ENCODE measurements around the gene TAX1BP3.
"Not testable (repeated sequence)": the region's sequence is repeated elsewhere in the genome, so short reads cannot be mapped to it uniquely, and the experiment has no call there.

The TAX1BP3 gene, protein sequence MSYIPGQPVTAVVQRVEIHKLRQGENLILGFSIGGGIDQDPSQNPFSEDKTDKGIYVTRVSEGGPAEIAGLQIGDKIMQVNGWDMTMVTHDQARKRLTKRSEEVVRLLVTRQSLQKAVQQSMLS

DNA sequence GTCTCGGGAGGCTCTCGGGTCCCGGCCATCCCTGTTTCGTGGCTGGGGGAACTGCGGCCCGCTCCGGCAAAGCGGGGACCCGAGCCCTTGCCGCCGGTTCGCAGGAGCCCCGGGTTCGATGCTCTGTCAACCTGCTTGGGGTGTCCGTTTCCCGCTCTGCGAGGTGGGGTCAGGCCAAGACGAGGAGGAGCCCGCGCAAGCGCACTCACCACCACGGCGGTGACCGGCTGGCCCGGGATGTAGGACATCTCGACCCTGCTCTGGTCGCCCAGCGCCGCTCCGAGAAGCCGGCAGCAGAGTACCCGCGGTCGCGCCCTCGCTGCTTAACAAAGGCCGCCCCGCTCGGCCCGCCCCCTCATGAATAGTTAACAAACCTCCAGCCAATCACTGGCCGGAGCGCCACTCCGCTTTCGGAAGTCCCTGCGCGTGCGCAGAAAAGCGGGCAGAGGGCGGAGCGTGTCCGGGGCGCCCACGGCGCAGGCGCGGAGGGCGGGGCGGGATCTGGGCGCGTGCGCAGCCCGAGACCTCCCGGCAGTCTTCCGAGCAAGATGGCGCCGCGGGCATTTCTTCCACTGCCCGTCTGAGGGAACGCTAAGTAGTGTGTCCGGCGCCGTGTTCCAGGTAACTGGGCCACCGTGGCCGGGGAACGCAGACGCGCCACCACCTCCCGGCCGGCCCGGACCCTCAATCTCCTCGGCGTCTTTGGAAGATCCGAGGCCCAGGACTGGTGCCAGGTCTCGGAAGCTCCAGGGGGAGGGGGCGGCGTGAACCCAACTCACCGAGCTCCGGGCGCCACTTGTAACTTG, at the start of gene TAX1BP3, which contains the start of gene EMC6:
TSS of gene TAX1BP3 (minus strand) at position 300 of the 806 bp plus-strand sequence. CDS start at position 248, 52 bp downstream.
TSS of gene EMC6 (plus strand) at position 534 of the 806 bp plus-strand sequence. CDS start 335 bp downstream, outside the sequence.
- peak; percentile 98 for DNase-seq

DNA sequence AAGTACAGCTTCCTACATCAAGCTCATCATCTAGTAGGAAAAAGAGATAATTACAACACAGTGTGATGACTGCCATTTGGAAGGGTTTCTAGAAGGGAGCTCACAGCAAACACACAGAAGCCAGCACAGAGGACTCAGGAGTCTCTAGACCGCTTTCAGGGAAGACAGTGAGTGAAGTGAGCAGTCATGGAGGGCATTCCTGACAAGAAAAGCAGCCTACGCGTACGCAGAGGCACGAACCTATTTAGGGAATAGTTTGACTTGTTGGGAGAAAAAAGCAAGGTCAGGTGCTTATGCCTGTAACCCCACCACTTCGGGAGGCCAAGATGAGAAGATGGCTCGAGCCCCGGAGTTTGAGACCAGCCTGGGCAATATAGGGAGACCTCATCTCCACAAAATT, 46.9 kb upstream of the TAX1BP3 start:
- DNase-seq = no peak

DNA sequence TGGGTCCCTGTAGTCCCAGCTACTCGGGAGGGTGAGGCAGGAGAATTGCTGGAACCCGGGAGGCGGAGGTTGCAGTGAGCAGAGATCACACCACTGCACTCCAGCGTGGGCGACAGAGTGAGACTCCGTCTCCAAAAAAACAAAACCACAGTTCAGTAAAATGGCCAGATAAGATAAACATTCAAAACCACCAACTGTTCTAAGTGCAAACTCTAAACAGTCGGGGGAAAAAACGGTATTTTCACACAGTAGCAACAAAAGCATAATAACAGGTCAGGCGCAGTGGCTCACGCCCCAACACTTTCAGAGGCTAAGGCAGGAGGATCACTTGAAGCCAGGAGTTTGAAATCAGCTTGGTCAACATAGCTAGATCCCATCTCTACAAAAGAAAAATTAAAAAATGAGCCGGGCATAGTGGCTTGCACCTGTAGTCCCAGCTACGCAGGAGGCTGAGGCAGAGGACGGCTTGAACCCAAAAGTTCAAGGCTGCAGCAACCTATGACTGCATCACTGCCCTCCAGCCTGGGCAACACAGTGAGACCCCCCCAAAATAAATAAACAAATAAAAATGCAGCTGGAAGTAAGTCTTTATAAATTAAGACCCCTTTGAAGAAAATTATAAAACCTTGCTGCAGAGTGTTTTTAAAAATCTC, 44.6 kb upstream of the TAX1BP3 start:
- no peak for DNase-seq

DNA sequence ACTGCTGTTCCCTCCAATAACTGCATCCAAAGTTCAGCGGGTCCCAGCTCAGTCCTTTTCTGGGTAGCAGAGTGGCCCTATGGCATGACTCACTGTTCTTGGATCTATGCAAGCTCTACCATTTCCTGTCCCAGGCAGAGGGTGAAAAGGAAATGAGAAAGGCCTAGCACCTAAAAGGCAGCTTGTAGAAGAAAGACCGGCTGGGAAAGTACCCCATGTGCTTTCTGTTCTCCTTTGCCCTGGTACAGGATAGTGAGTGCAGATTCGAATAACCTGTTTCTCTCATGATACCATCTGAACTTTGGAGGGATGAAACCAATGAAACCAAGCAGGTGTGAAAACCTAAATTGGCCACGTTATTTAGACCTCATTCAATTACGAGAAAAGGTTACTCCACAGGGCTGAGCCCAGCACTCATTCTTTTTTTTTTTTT, 42.6 kb upstream of the TAX1BP3 start:
- peak; percentile 73 for DNase-seq

DNA sequence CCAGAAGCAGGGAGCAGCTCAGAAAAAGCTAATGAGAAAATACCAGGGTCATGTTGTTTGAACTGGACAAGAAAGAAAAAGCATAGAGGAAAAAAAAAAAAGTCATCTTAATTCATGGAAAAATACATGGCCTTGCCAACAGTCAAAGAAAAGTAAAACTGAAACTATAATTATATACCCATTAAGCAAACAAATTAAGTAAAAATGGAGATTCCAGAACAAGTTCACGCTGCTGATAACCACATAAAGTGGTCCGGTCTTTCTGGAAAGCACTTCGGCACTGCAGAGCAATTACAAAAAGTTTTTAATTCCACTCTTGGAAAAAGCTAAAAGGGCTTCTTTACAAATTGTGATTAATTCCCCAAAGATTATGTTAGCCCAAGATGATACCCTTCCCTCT, 40.0 kb upstream of the TAX1BP3 start:
- no peak for DNase-seq

DNA sequence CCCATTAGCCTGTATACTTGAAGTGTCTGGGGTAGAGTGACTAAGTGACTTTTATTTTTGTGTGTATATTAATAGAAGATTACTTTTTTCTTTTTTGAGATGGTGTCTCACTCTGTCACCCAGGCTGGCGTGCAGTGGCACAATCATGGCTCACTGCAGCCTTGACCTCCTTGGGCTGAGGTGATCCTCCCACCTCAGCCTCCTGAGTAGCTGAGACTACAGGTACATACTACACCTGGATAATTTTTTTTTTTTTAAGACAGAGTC, 37.3 kb upstream of the TAX1BP3 start:
- DNase-seq = not testable (repeated sequence)

DNA sequence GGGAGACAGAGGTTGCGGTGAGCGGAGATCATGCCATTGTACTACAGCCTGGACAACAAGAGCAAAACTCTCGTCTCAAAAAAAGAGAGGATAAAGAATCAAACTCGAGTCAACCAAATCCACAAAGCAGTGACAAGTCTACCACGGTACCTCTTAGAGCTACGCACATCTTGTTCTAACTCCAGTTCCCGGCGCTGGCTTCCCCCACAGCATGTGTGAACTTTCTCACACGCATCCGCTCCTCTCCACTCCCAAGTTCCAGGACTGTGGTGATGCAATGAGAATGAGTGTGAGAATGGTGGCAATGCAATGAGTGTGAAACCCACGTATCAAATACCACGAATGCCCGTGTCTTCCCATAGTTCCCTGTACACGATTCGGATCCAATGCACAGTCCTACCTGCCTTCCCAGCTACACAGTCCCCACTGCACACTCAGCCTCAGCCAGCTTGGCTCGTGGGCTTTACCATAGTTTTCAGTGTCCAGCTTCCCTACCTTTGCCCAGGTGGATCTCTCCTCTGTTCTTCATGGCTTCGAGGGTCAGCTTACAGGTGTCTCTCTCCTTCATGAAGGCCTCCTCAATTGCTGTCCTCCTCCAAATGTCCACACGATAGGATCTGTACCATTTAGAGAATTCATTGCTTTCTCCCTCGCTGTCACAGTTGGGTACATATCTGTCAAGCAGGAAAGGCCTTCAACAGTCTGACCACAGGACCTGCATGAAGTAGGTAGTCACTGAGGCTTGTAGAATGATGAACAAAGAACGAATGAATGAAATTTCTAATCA, 36.7 kb upstream of the TAX1BP3 start:
- no peak for DNase-seq

DNA sequence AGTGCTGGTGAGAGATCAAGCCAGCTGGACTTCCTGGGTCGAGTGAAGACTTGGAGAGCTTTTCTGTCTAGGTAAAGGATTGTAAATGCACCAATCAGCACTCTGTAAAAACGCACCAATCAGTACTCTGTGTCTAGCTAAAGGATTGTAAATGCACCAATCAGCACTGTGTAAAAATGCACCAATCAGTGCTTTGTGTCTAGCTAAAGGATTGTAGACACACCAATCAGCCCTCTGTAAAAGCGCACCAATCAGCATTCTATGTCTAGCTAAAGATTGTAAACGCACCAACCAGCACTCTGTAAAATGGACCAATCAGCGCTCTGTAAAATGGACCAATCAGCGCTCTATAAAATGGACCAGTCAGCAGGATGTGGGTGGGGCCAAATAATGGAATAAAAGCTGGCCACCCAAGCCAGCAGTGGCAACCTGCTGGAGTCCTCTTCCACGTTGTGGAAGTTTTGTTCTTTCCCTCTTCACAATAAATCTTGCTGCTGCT, 33.7 kb upstream of the TAX1BP3 start:
- DNase-seq = not testable (repeated sequence)

DNA sequence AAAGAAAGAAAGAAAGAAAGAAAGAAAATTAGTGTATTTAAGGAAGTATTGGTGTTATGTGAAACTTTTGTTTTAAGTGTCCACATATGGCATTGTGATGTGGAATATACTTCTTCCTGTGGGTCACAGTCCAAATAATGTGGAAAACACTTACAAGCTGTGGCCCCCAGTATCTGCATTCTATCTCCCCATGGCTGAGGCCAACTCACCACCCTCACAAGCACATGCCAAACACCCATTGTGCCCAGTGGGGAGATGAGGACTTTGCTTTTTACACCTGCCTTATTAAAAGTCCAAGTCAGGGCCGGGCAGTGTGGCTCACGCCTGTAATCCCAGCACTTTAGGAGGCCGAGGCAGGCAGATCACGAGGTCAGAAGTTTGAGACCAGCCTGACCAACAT, 31.6 kb upstream of the TAX1BP3 start:
- no peak for DNase-seq

DNA sequence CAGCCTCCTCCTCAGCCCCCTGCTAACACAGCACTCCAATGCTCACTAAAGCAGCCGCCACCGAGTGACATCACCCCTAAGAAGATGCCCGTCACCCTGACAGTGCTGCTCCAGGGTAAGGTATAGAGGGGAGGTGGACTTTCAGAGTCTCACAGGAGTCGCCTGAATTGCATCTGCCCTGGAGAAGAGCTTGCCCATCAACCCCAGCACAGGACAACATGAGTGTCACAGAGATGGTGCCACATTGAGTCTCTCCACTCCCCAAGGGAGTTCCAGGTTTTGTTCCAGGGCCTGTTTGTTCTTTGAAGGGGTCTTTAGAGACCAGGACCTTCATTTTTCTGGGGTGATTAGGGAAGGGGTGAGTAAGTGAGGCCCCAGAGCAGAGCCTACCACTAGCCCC, 29.8 kb upstream of the TAX1BP3 start:
- DNase-seq = no peak

DNA sequence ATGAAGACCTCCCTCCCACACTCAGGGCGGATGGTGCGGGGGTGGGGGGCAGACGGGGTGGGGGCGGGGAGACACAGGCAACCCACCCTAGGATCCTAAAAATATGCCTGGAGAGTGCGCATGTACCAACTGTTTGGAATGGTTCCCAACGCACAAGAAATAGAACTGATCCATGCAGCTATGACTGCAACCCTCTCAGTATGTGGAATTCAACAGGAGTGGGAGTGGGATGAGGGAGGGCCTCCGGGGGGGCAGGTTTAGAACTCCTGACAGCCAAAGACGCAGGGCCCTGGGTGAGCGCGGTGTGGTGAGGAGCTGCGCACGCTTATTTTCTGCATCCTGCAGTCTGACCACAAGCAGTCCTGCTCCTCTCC, 28.7 kb upstream of the TAX1BP3 start:
- no peak for DNase-seq

DNA sequence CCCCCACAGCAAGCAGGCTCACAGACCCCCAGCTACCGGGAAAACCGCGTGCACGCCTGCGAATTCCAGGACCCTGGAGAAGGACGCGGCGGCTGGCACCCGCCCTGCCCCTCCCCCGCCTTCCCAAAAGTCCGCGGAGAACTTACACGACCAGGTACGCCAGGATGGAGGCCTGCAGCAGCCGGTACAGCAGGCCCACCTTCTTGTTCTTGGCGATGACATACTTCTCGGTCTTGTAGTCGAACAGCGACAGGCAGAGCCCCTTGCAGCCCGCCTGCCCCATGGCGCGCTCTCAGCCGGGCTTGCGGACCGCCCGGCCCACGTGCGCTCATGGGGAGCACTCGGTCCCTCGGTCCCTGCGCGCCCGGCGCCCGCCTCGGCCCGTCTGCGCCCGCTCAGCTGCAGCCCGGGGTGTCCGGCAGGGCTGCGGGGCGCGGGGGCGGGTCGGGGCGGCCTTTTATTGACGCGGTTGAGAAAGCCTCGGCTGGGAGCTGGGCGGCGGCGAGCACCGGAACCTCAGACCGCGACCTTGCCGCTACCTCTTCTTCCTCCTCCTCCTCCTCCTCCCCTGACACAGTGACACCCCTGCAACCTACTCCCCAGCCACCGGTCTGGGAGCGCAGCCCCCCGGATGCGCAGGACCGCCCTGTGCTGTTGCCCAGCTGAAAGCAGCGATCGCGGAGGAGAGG, 27.5 kb upstream of the TAX1BP3 start, which contains the start of gene P2RX5:
TSS of gene P2RX5 (minus strand) at position 433 of the 689 bp plus-strand sequence. CDS start at position 283, 150 bp downstream.
- DNase-seq = peak; percentile 66

DNA sequence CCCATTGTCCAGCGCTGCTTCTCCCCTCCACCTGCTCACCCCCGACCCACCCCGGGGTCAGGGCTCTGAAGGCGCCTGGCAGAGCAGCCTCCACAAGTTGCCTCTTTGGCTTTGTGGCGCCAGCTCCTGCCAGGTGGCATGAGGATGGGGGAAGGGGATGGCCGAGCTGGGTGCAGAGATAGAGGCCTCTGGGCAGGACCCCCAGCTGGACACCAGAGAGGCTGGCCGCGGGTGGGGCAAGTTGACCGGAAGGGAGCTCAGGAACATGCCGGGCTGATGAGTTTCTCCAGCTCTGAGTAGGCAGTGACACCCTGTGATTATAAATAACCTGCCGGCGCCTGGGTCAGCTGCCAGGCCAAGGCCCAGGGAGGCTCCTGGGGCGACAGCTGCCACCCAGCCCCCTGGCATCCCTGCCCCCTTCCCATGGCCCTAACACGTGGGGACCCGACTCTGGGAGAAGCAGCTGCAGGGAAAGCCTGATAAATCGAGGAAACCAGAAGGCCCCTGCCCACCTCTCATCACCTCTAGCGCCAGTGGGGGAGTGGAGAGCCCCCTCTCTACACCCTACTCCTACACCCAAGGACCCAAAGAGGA, 26.8 kb upstream of the TAX1BP3 start:
- DNase-seq = no peak

DNA sequence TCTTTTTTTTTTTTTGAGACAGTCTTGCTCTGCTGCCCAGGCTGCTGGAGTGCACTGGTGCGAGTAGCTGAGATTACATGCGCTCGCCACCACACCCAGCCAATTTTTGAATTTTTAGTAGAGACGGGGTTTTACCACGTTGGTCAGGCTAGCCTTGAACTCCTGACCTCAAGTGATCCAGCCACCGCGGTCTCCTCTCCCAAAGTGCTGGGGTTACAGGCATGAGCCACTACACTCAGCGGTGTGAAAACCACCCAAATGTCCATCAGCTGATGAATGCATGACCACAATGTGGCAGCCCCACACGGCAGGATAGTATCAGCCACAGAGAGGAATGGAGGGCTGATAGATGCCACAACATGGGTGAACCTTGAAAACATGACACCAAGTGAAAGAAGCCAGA, 25.5 kb upstream of the TAX1BP3 start:
- DNase-seq = peak; percentile 13

DNA sequence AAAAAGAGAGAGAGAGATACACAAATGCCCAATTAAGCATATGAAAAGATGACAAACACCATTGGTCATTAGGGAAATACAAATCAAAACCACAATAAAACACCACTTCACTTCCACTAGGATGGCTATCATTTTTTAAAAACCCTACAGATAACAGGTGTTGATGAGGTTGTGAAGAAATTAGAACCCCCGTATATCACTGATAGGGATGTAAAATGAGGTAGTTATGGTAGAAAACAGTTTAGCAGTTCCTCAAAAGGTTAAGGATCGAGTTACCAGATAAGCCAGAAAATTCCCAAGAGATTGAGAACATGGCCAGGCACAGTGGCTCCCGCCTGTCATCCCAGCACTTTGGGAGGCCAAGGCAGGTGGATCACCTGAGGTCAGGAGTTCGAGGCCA, 24.8 kb upstream of the TAX1BP3 start:
- DNase-seq = no peak

DNA sequence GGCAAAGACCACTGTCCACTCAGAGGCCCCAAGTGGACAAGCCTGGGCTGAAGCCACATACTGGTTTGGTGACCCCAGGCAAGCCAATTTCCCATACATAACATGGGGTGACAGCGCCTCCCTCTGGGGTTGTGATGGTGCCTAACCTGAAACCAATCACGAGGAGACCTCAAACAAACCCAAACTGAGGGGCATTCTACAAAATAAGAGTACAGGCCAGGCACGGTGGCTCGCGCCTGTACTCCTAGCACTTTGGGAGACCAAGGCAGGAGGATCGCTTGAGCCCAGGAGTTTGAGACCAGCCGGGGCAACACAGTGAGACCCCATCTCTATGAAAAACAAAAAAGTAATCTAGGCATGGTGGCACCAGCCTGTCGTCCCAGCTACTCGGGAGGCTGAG, 24.0 kb upstream of the TAX1BP3 start:
- peak; percentile 14 for DNase-seq

DNA sequence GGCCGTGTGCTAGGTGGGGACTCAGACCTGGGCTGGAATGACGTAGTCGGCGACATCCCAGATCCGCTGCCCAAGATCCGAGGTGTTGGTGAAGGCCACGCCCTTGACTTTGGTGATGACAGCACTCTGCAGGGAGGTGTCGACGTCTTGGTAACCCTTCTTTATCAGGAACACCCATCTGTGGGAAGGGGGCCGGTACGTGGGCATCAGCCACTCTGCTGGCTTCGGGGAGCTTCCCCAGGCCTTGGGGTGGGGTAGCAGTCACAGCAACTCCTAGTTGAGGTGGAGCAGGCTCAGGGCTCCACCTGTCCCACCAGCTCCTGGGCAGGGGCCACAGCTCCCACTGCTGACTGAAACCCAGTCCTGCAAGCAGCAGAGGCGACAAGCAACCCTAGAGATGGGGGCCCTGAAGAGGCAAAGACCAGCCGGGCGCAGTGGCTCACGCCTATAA, 23.3 kb upstream of the TAX1BP3 start:
- no peak for DNase-seq

DNA sequence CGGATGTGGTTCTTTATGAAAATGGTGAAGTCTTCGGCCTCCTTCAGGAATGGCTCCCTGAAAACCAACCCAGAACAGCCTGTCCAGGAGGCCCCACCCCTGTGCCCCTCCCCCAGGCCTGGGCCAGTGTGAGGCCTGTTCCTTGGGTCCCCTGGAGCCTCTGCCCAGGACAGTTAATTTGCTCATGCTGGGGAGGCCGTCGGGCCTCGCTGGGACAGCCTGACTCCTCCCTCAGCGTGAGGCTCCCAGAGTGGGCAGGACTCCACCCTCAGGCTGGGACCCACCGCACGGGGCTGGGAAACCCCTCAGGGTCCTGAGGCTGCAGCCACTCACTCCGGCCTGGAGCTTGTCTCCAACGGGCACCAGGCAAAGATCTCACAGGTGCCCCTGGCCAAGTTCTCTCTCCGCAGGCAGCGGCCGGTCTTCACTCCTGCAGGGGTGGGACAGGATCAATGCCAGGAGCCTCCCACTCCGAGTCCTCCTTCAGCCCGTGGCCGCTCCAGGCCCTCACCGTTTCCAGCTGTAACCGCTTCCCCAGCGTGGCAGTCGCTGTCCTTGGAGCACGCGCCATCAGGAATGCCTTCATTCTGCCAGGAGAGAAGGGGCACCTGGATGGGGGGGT, 21.8 kb upstream of the TAX1BP3 start:
- DNase-seq = no peak

DNA sequence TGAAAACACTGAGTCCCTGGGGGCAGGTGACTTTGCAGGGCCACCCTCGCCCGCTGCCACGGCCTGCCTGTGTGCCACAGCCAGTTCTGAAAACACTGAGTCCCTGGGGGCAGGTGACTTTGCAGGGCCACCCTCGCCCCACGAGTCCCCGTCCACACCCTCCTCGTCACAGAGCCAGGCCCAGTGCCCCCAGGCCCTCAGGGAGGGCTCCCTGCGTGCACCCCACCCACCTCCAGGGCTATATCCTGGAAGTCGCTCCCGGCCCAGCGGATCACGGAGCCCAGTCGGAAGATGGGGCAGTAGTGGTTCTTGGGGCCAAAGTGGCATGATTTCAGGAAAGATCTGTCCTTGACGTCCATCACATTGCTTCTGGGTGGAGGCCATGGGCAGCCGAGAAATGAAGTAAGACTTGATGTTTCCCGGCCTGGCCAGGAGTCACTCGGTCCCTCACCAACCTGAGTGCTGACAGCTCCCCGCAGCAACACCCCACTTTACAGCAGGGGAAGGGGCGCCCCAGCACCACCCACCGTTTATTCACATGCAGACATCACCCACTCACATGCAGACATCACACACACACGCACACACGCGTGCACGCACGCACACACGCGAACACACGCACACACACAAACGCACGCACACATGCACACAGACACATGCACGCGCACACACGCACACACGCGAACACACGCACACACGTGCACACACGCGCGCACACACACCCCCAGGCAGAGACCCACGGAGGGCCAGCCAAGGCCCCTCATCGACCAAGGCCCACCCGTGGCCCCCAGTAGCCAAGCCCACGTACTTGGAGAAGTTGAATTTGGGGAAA, 21.1 kb upstream of the TAX1BP3 start:
- DNase-seq = no peak

DNA sequence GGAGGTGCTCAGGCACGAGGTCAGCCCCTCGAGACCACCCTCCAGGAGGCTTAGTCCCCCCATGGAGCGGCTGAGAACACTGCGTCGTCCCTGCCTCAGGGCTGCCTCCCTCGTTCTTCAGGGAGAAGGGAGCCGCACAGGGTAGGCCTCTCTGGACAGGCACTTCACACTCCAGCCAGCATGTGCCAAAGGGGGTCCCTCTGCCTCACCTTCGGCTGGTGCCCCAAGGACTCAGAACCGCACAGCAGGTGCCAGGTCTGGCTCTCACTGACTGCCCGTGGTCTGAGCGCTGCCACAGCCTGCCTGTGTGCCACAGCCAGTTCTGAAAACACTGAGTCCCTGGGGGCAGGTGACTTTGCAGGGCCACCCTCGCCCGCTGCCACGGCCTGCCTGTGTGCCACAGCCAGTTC, 20.5 kb upstream of the TAX1BP3 start:
- DNase-seq = no peak

Data from CD4-positive, alpha-beta T cell treated with Interleukin-17A for 4 hours (primary cell).